Activated B cell treated with CpG ODN at 0.5 μM for 24 hours (primary cell): Measurements from ENCODE around the gene SETD3. TPM values are rescaled to one million over a fixed set of nuclear protein-coding genes. Genes with fewer than 3 reads are reported as not detected.
A peak's percentile ranks its signal among the peaks of the same experiment; 100 is the strongest.

Source experiments
- ATAC-seq: fragments of 200-7000 bp; cut with Tn5 transposase; one replicate; pipeline ENCODE4 v1.10.0; 2021; ENCODE audit warnings: low read depth, mild to moderate bottlenecking, moderate library complexity
- CTCF ChIA-PET: fragments of 350-600 bp; sonication (Branson Sonifier 250); formaldehyde crosslinking; loops from one replicate; lab custom pipeline; 2021; ENCODE audit warnings: antibody characterized with exemption; lab: Charles Lee
- POLR2A ChIA-PET: fragments of 350-600 bp; sonication (Branson Sonifier 250); formaldehyde crosslinking; loops from one replicate; lab custom pipeline; 2021; ENCODE audit warnings: antibody characterized with exemption; lab: Charles Lee
- DNase-seq: peaks from one replicate; pipeline ENCODE4 v3.0.0; 2022
- H3K27ac Mint-ChIP-seq: one replicate; pipeline ENCODE4 v1.8.0; 2020; ENCODE audit warnings: mixed read lengths
- H3K27me3 Mint-ChIP-seq: one replicate; pipeline ENCODE4 v1.8.0; 2021; ENCODE audit warnings: mixed read lengths
- H3K36me3 Mint-ChIP-seq: one replicate; pipeline ENCODE4 v1.8.0; 2021; ENCODE audit warnings: low read depth, mixed read lengths
- H3K4me1 Mint-ChIP-seq: one replicate; pipeline ENCODE4 v1.8.0; 2021; ENCODE audit warnings: mixed read lengths
- H3K4me3 Mint-ChIP-seq: one replicate; pipeline ENCODE4 v1.8.0; 2020; ENCODE audit warnings: mild to moderate bottlenecking, mixed read lengths
- H3K9me3 Mint-ChIP-seq: one replicate; pipeline ENCODE4 v1.8.0; 2020; ENCODE audit warnings: mixed read lengths
- intact Hi-C: fragments of 100-400 bp; cut with micrococcal nuclease; formaldehyde crosslinking; loops from one replicate; pipeline ENCODE4 v1.15.1; 2024
- total RNA-seq: library from RNA; stranded (reverse); gene quantifications from 2 replicates; pipeline ENCODE4 v1.2.3, GENCODE V29; 2022
- TF ChIP-seq, protein P1 (sequence below): fragments of 200-600 bp; IDR thresholded peaks from one replicate; pipeline ENCODE4 v1.8.0; 2022; ENCODE audit warnings: antibody characterized with exemption, mild to moderate bottlenecking

Gene SETD3
- total RNA-seq, 1 donor from 2014 or later = 31.9 TPM

DNA sequence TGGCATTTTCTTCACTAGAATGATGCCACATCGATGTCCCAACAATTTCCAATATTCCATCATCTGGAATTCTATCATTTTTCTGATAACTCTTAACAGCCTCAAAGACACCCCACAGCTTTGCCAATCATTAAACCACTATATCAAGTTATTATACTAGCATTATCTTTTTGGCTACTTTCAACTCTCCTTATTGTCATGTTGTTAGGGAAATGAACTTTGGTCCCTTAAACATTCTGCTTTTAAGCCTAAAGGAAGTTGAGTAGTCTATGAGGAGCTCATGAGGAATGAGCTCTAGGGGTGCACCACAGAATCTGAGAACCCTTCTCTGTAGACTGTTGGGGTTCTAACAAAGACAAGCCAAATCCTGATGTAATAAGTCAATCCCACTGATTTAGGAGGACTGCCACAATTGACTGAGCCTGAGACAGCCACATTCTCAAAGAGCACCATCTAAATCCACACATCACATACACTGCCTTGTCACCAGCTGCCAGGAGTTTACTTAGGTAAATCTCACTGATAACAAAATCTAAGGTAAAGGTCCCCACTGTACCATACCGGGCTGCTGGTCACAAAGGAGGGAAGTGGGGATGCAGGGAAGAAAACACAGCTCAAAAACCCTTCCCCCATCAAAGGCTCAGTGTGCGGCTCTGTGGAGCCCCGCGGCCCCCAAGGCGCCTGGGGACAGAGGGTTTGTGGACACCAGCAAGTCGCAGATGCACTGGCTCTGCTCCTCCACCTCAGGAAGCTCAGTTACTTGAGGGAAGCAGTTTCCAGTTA lies 58.2 kb downstream of the SETD3 start:
- H3K36me3 Mint-ChIP-seq = peaks cover 28% of the 10 kb centered on the region
- H3K27me3 Mint-ChIP-seq = no peaks in the 10 kb centered on the region
- TF ChIP-seq, protein P1, sequence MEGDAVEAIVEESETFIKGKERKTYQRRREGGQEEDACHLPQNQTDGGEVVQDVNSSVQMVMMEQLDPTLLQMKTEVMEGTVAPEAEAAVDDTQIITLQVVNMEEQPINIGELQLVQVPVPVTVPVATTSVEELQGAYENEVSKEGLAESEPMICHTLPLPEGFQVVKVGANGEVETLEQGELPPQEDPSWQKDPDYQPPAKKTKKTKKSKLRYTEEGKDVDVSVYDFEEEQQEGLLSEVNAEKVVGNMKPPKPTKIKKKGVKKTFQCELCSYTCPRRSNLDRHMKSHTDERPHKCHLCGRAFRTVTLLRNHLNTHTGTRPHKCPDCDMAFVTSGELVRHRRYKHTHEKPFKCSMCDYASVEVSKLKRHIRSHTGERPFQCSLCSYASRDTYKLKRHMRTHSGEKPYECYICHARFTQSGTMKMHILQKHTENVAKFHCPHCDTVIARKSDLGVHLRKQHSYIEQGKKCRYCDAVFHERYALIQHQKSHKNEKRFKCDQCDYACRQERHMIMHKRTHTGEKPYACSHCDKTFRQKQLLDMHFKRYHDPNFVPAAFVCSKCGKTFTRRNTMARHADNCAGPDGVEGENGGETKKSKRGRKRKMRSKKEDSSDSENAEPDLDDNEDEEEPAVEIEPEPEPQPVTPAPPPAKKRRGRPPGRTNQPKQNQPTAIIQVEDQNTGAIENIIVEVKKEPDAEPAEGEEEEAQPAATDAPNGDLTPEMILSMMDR = no peak
- ATAC-seq (no peak), DNase-seq (no peak)
- peaks cover 23% of the 10 kb centered on the region for H3K4me1 Mint-ChIP-seq
- H3K9me3 Mint-ChIP-seq = no peaks in the 10 kb centered on the region
- intact Hi-C loops = no loop called here
- no peak overlapping the region for H3K4me3 Mint-ChIP-seq
- ChIA-PET CTCF (interaction anchor here (1.2 kb wide), 1 partner anchor 29 kb away, joined by 5 read pairs; no protein-coding TSS in a partner anchor), POLR2A (no interaction called here)
- H3K27ac Mint-ChIP-seq = no peak overlapping the region

DNA sequence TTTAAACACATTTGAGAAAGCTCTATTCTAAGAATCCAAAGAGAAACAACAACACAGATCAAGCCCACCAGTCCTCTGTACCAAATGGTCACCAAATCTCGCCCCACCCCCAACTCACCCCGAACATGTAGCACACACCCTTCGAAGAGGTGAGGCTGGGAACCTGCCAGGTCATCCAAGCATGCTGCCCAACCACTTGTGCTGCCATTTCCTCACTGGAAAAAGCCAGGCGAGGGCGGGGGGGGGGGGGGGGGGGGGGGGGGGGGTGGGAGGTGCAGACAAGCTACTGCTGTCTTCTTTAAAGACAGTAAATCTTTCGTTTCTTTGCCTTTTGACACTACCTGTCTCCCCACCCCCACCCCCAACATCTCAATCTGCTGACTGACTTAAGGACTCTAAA lies 59.9 kb downstream of the SETD3 start:
- H3K4me3 Mint-ChIP-seq = no peak overlapping the region
- POLR2A ChIA-PET = no interaction called here
- peaks cover 18% of the 10 kb centered on the region for H3K36me3 Mint-ChIP-seq
- peak overlapping the region; percentile 56 for H3K27ac Mint-ChIP-seq
- CTCF ChIA-PET = no interaction called here
- TF ChIP-seq, protein P1 = no peak
- ATAC-seq (no peak), DNase-seq (no peak)
- peaks cover 19% of the 10 kb centered on the region for H3K4me1 Mint-ChIP-seq
- intact Hi-C loops = no loop called here
- H3K9me3 Mint-ChIP-seq = no peaks in the 10 kb centered on the region
- no peaks in the 10 kb centered on the region for H3K27me3 Mint-ChIP-seq

DNA sequence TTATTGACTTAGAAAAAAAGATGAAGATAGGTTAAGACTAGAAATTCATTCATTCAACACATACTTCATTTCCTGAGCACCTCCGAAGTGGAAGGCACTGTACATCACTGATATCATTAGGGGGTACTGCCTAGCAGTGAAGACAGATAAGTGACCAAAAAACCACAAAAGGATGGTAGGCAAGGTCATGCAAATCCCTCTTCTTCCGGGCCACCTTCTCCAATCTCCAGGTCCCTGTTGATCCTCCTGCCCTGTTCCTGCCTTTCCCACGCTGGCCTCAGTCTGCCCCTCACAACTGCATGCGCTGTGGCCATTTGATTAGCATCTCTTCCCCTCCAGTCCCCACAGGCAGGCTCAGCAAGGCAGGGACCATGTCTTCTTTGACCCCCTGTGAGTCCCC lies 60.8 kb downstream of the SETD3 start:
- H3K36me3 Mint-ChIP-seq = peaks cover 21% of the 10 kb centered on the region
- H3K27me3 Mint-ChIP-seq = no peaks in the 10 kb centered on the region
- CTCF ChIA-PET = no interaction called here
- no peaks in the 10 kb centered on the region for H3K9me3 Mint-ChIP-seq
- TF ChIP-seq, protein P1 = no peak
- no peak overlapping the region for H3K27ac Mint-ChIP-seq
- peaks cover 15% of the 10 kb centered on the region for H3K4me1 Mint-ChIP-seq
- DNase-seq = no peak
- POLR2A ChIA-PET = no interaction called here
- H3K4me3 Mint-ChIP-seq = no peak overlapping the region
- ATAC-seq = no peak
- intact Hi-C loops = no loop called here

DNA sequence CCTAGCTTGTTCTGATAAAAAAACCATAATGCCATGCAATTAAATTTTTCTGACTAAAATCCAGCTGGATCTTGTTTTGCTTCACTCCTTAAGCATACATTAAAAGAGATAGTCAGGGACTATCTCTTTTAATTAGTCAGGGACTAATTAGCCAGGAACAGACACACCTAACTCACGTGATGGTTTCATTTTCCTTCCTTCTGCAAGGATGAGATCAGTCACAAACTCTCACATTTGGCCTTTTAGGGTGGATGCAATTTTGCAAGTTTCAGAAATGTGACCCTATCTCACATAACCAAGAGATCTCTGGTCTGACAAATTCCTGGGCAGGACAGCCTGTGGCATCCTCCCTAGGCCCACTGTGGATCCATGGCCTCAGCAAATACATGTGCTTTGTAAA lies 62.4 kb downstream of the SETD3 start:
- no peak overlapping the region for H3K27ac Mint-ChIP-seq
- CTCF ChIA-PET = no interaction called here
- H3K27me3 Mint-ChIP-seq = no peaks in the 10 kb centered on the region

DNA sequence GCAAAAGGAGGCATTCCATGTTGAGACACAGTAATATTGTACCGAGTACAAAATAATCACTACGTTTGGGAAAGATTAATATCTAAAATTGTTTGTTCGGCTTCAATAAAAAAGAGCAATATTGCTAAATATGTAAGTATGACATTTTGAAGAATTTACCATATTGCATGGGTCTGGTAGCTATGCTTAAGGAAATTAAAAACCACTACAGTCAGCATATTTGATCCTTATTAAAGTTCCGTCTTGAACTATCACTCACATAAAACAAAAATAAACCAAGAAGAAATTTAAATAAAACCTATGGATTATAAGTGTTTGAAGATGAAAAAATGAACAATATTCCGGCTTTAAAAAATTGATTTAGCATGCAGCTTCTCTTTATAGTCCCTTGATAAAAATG lies 63.8 kb downstream of the SETD3 start:
- intact Hi-C loops = no loop called here
- ChIA-PET POLR2A (interaction anchor here (1.5 kb wide), 1 partner anchor 64 kb away, joined by 3 read pairs; the partner anchor contains the start of genes CCNK and SETD3), CTCF (interaction anchor here (0.7 to 2.3 kb wide), 5 partner anchors 8 to 465 kb away, joined by 3 to 14 read pairs (median 5); no protein-coding TSS in a partner anchor)
- H3K27me3 Mint-ChIP-seq = no peaks in the 10 kb centered on the region
- no peak overlapping the region for H3K4me3 Mint-ChIP-seq
- peaks cover 6% of the 10 kb centered on the region for H3K4me1 Mint-ChIP-seq
- H3K9me3 Mint-ChIP-seq = no peaks in the 10 kb centered on the region
- TF ChIP-seq, protein P1 = no peak
- DNase-seq = no peak
- H3K36me3 Mint-ChIP-seq = peaks cover 35% of the 10 kb centered on the region
- no peak for ATAC-seq
- no peak overlapping the region for H3K27ac Mint-ChIP-seq

More for the DNA sequence above, 62.4 kb downstream of the SETD3 start:
- no peak for ATAC-seq
- Mint-ChIP-seq H3K4me3 (no peak overlapping the region), H3K4me1 (peaks cover 6% of the 10 kb centered on the region), H3K9me3 (no peaks in the 10 kb centered on the region), H3K36me3 (peaks cover 26% of the 10 kb centered on the region)
- no peak for DNase-seq
- intact Hi-C loops = no loop called here
- TF ChIP-seq, protein P1 = no peak
- POLR2A ChIA-PET = interaction anchor here (1.5 kb wide), 1 partner anchor 63 kb away, joined by 3 read pairs; the partner anchor contains the start of genes CCNK and SETD3
